HCT116 (cell line): ENCODE measurements around the gene CNGA3.

Experiments
- CEBPB ChIP-seq: IDR thresholded peaks from 2 replicates; pipeline ENCODE4 v1.6.1; 2012; ENCODE audit warnings: low read depth
- CTCF ChIP-seq, 3 experiments: fragments of 200-600 bp in 1 of 3; sonication (generic) in 1 of 3; IDR thresholded peaks in 2 of 3; conservative IDR thresholded peaks in 1 of 3; 2 replicates each; pipeline ENCODE4 v1.5.1; 2012 to 2017; ENCODE audit warnings: low read depth in 2 of 3, low read length in 2 of 3, antibody characterized with exemption in 1 of 3, borderline replicate concordance in 1 of 3, control low read depth in 1 of 3, mild to moderate bottlenecking in 1 of 3, mixed read lengths in 1 of 3, mixed run types in 1 of 3, moderate library complexity in 1 of 3; ENCODE audit not compliant: insufficient read depth in 1 of 3
- EGR1 ChIP-seq: IDR thresholded peaks from 2 replicates; pipeline ENCODE4 v1.6.1; 2012; ENCODE audit warnings: low read depth
- EZH2 ChIP-seq: fragments of 200-600 bp; sonication (generic); IDR thresholded peaks from 2 replicates; pipeline ENCODE4 v1.6.1; 2017; ENCODE audit warnings: antibody characterized with exemption, mixed run types
- EZH2phosphoT487 ChIP-seq: fragments of 200-600 bp; IDR thresholded peaks from 2 replicates; pipeline ENCODE4 v1.6.1; 2018; ENCODE audit warnings: antibody characterized with exemption, borderline replicate concordance
- MAX ChIP-seq: IDR thresholded peaks from 2 replicates; pipeline ENCODE4 v1.6.1; 2012
- POLR2A ChIP-seq: IDR thresholded peaks from 2 replicates; pipeline ENCODE4 v1.7.0; 2011; ENCODE audit warnings: borderline replicate concordance; ENCODE audit not compliant: insufficient read depth, insufficient read length; ENCODE audit errors: extremely low read depth
- POLR2AphosphoS5 ChIP-seq: IDR thresholded peaks from 2 replicates; pipeline ENCODE4 v1.6.1; 2011; ENCODE audit warnings: mild to moderate bottlenecking, low read depth, low read length, moderate library complexity
- REST ChIP-seq: IDR thresholded peaks from 2 replicates; pipeline ENCODE4 v1.6.1; 2012; ENCODE audit warnings: low read depth
- SIN3A ChIP-seq: IDR thresholded peaks from 2 replicates; pipeline ENCODE4 v1.6.1; 2012; ENCODE audit warnings: low read depth
- SRF ChIP-seq: IDR thresholded peaks from 2 replicates; pipeline ENCODE4 v1.6.1; 2012; ENCODE audit warnings: low read depth
- TF ChIP-seq, protein P1 (sequence below): IDR thresholded peaks from 2 replicates; pipeline ENCODE4 v1.6.1; 2011; ENCODE audit warnings: mild to moderate bottlenecking, low read length, moderate library complexity; ENCODE audit not compliant: insufficient replicate concordance; ENCODE audit errors: extremely low read depth

DNA sequence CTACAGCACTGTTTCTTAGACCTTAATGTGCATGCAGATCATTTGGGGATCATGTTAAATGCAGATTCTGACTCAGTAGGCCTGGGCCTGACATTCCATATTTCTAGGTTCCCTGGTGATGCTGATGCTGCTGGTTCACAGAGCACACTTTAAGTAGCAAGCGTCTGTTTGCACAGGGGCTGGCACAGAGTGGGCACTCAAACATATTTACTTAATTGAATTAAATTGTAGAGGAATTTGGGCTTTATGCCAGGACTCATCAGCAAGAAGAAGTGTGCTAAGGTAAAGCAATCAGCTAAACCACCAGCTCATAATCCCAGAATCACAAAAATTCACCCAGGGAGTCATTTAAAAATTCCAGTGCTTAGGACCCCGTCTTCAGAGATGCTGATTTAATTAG lies 73.3 kb downstream of the CNGA3 start:
- TF ChIP-seq POLR2A (no peak), CTCF (IDR thresholded peaks at IDR 0.05 in 2 of 3, conservative IDR thresholded peaks at IDR 0.05 in 1 of 3; ENCODE audit: borderline replicate concordance in 1 of 3, insufficient read depth in 1 of 3, low read depth in 2 of 3, low read length in 2 of 3) (no peak), REST (no peak), POLR2AphosphoS5 (no peak), EZH2 (no peak), EZH2phosphoT487 (no peak), MAX (no peak), SRF (no peak), SIN3A (no peak), CEBPB (no peak), EGR1 (no peak)
- TF ChIP-seq, protein P1, sequence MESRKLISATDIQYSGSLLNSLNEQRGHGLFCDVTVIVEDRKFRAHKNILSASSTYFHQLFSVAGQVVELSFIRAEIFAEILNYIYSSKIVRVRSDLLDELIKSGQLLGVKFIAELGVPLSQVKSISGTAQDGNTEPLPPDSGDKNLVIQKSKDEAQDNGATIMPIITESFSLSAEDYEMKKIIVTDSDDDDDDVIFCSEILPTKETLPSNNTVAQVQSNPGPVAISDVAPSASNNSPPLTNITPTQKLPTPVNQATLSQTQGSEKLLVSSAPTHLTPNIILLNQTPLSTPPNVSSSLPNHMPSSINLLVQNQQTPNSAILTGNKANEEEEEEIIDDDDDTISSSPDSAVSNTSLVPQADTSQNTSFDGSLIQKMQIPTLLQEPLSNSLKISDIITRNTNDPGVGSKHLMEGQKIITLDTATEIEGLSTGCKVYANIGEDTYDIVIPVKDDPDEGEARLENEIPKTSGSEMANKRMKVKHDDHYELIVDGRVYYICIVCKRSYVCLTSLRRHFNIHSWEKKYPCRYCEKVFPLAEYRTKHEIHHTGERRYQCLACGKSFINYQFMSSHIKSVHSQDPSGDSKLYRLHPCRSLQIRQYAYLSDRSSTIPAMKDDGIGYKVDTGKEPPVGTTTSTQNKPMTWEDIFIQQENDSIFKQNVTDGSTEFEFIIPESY: no peak
